DMS53 treated with DMSO at 0.1 percent for 48 hours (cell line): ENCODE measurements around the gene SPOCK1.
"Not testable (repeated sequence)": the region's sequence is repeated elsewhere in the genome, so short reads cannot be mapped to it uniquely, and the experiment has no call there.

ENCODE experiments used
- DNase-seq: peaks from one replicate; lab custom pipeline; 2025; ENCODE audit not compliant: unreplicated experiment; lab: John Stamatoyannopoulos, UW

SPOCK1 gene

GRCh38 chr5:137268646-137269045 lies 230.5 kb downstream of the SPOCK1 start:
- no peak for DNase-seq

GRCh38 chr5:137266186-137266585 lies 232.9 kb downstream of the SPOCK1 start:
- DNase-seq = no peak

DNA sequence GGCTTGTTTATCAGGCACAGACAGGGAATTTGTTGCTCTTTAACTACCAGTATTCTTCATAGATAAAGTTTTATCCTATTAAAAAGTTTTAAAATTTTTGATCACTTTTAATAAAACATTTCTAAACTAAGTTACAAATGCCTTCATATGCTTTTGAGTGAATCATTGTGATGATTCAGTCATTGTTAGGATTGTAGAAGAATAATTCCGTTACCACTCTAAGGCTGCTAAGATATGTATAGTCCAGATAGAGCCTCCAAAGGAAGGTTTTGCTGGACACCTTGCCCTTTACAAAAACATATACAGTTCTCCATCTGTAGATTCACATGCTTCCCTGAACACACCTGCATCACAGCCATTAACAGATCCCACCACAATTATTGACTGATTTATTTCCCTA lies 233.7 kb downstream of the SPOCK1 start:
- DNase-seq = no peak

DNA sequence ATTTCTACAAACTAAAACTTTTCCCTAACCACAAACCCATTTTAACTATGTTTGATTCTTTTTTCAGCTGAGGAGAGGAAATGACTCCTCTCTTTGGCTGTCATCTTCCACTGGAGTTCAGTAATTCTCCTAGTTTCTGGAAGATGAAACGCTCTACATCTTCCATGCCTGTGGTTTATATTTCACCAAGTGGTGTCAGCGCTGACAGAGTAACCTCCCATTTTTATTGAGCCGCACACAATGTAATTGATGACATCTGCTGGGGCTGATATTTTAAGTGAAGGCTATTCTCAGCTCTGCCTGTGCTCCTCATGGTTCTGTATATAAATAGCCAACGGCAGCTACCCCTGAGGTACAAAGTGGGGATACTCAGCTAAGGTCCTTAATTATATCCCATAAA lies 234.6 kb downstream of the SPOCK1 start:
- no peak for DNase-seq

DNA sequence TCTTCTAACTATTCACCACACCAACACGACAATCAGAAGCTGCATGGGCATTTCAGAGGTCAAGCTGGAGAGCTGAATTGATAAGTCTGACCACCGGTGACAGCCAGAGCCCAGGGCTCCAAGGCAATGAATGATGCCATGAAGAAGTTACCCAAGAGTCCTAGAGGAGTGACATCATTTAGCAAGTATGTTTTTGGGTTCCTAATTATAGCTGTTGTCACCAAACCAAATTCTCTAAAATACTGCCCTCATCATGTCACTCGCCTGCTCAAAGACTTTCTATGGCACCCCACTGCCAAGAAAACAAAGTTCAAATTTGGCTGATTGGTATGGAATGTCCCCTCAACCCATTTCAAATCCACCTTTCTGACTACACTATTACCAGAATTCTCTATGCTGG lies 235.1 kb downstream of the SPOCK1 start:
- no peak for DNase-seq

DNA sequence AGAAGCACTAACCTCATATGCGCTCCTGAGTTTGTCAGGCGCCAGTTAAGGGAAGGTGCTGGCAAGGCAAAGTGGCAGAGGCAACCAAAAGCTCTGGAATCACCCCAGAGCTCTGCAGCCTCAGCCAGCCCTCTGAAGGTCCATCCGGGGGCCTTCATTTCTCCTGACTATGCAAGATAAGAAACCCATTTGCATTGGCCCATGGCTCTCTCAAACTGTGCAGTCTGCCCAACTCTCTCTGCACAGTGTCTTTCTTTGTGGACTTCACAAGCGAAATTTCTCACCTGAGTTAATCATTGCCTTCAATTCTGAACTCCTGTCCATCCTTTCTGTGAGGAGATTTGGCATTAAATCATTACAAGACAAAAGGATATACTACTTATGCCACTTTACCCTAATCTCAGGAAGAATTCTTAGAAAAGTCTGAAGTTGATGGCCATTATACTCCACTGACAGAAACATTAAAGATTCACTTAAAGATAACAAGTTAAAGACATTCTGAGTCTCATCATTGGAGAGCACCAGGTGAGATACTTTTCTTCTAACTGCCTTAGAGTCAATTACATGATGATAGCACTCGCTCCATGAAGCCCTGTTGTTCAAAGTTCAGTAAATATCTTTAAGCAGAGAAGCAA lies 235.6 kb downstream of the SPOCK1 start:
- DNase-seq = no peak

DNA sequence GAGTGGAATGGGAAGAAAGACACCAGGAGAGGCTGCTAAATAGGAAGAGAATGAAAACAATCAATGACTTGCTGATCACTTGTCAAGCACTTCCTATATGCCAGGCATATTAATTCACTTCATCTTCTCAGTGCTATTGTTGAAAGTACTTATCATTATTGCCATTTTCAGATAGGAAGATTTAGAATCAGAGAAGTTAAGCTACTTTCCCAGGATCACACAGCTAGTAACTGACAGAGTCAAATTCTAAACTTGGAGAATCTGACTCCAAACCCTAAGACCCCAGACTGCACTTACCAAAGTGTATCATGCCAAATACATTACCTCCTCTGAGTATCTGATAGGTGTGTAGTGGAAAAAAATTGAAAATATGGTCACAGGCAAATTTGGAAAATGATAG lies 236.3 kb downstream of the SPOCK1 start:
- DNase-seq = no peak

GRCh38 chr5:137260820-137261695 lies 238.1 kb downstream of the SPOCK1 start:
- no peak for DNase-seq

- not testable (repeated sequence) for DNase-seq
Observed at GRCh38 chr5:137259115-137259514, 240.0 kb downstream of the SPOCK1 start.

DNA sequence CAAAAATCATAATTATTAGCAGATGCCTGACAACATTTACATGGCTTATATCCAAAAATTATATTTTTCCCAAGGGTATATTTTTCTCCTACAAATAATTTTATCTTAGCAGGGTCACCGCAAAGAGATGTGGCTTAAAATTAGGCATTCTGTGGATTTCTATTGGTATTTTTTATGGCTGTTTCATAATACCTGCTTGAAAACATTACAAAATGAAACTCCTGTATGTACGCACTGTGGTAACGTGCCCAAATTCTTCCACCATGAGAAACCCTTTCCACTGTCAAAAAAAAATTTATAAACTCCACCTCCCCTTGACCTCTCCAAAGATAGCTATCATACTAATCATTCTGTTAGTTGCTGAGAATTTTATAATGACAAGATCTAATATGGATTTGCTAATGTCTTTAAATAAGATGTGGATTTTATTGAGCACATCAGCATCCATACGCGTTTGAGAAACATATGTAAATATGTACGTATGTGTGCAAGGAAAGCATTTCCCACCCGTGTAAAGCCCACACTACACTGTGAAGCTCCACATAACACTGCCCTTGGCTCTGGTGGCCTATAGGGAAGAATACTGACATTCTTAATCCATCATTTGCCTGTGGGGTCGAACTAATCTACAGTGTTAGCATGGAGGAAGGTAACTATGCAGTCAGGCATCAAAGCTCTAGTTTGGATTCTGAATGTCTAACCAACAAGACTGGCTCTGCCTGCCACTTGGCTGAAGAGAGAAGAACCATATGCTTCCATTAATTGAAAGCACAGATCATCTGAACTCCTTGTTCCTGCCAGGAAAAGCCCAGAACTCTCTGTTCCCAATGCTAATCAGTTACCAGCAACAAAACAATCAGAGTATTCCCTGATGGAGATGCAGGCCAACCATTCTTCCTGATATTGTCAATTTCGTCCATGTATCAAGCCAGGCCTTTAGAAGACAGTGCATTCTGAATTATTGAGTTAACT lies 244.7 kb downstream of the SPOCK1 start:
- no peak for DNase-seq

DNA sequence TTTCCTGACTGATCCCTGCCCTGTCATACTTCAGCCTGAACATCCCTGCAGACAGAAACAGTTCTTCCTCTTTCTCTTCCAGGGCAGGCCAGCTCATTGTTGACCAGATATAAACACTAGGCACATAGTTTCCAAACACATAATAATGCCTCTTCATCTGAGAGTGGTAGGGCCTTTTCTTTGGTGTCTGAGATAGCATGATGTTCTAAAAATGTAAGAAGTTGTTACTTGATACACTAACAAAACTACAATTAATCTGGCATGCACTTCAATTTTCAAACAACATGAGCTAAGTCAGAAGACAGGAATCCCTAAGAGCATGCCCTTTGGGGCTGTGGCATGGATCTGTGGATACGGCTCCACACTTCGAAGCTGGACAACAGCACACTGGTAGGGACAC lies 246.6 kb downstream of the SPOCK1 start:
- DNase-seq = no peak

DNA sequence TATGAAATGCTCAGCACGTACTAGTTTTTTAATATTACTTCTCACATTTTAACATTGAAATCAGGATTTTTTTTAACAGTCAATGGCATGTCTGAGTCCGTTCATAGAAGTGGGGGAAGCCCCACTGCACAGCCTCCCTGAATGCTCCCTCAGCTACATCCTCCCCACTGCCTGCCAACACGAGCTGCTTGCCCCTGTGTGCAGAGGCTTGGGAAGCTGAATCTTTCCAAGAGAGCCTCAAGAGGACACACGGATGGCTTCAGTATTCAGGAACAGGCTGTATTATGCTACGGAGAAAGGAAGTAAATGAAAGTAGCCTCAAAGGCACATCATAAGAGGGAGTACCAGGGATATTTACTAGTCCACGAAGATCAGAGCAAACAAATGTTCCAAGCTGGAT lies 248.7 kb downstream of the SPOCK1 start:
- DNase-seq = no peak

GRCh38 chr5:137248527-137248926 lies 250.6 kb downstream of the SPOCK1 start:
- no peak for DNase-seq

GRCh38 chr5:137245438-137245837 lies 253.7 kb downstream of the SPOCK1 start:
- no peak for DNase-seq

GRCh38 chr5:137240285-137240684 lies 258.8 kb downstream of the SPOCK1 start:
- DNase-seq = no peak

GRCh38 chr5:137236849-137237507 lies 262.1 kb downstream of the SPOCK1 start:
- no peak for DNase-seq

GRCh38 chr5:137236252-137236651 lies 262.9 kb downstream of the SPOCK1 start:
- no peak for DNase-seq

GRCh38 chr5:137234973-137235943 lies 263.9 kb downstream of the SPOCK1 start:
- DNase-seq = no peak

GRCh38 chr5:137233726-137234125 lies 265.4 kb downstream of the SPOCK1 start:
- DNase-seq = no peak

DNA sequence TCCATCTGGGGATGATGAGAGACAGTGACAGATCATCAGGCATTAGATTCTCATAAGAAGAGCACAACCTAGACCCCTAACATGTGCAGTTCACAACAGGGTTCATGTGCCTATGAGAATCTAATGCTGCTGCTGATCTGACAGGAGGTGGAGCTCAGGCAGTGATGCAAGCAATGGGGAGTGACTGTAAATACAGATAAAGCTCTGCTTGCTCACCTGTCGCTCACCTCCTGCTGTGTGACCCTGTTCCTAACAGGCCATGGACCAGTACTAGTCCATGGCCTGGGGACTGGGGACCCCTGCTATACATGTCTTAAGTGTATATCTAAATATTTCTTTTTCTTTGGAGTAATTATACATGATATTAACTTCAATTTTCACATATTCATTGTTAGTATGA lies 265.8 kb downstream of the SPOCK1 start:
- not testable (repeated sequence) for DNase-seq
